Activated CD4-positive, alpha-beta T cell treated with anti-CD3 and anti-CD28 coated beads, Interleukin-10, Interleukin-2, amounts not matched to agents 100 ng/mL and 50 ng/mL, durations not matched to agents 16 hours and 8 hours (primary cell): ENCODE data around the gene PWP2.
A peak's percentile ranks its signal among the peaks of the same experiment; 100 is the strongest.
"Not testable (repeated sequence)": the region's sequence is repeated elsewhere in the genome, so short reads cannot be mapped to it uniquely, and the experiment has no call there.

Experiments
- DNase-seq: peaks from one replicate; pipeline ENCODE4 v3.0.0-alpha.2; 2020

PWP2 gene

DNA sequence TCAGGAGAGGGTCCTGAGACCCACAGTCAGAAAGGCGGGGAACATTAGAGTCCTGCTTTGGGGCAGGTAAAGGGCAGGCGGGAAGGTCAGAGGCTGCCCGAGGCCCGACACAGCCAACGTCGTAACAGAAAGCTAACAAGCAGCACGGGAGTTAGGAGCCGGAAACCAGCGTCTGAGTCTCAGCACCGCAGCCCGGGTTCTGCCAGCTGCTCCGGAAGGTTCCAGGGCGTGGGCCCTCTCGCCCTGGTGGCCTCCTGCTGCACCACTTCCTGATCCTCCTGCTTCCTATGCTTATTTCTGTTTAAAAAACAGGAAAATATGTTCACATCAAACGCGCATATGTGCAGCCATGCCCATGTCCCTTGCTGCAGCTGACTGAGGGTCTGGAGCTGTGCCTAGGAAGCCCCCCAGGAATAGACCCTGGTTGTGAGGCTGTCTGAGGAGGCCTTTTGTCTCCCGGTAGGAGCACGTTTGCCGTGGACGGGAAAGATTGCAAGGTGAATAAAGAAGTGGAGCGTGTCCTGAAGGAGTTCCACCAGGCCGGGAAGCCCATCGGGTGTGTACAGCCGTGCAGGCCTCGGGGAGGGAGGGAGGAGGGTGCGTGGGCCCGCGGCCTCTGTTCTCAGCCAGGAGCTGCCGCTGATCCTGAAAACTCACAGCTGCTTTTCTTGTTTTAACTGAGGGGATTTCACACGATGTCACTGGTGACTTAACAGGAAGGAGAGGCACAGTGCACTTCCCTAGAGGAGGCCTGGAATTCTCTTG lies 32.8 kb downstream of the PWP2 start:
- DNase-seq = peak; percentile 0

DNA sequence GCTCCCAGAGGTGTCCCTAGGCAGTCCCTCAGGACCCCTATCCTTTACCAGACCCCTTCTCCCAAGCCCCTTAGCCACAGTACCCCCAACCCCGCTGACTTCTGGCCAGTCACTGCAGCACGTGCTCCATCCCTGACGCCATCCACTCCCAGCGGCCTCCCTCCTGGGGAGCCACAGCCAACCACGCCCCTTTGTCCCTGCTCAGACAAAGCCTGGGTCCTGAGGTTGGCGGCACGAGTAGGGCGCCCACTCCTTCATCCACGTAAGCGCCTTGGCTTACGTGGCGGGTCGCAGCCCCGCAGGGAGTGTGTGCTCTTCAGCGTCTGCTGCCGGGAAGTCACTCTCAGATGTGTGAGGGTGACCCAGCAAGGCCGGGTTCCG lies 33.3 kb downstream of the PWP2 start:
- not testable (repeated sequence) for DNase-seq

DNA sequence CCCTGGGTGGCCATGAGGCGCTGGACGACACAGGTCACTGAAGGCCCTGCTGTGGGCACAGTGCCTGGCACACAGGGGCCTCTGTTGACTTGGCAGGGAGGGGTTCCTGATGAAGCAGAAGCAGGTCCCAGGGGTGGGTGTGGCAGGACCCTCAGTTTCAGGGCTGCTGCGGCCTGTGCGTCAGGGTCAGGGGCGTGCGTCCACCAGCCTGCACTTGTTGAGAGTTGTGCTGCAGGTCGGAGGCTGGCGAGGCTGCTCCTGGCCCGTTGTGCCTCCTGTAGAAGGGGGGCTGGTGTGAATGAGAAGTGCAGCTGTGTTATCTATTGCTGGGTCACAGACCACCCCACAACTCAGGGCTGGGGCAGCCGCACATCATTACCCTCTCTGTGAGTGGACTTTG lies 35.3 kb downstream of the PWP2 start:
- not testable (repeated sequence) for DNase-seq

DNA sequence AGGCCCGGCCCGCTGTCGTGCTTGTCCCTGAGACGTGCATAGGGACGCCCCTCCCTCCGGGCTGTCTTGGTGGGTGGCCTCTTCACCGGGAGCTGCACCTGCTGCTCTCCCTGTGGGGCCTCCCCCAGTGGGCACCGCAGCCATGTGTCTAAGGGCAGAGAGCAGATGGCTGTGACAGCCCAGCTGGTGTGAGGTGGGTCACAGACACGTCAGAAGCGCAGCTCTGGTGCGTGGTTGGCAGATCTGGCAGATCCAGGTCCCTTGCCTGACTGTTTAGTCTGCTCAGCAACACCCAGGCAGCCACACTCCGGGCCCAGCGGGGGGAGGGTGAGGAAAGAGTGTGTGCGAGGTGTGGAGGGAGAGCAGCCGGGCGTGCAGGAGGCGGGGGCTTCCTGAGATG lies 36.2 kb downstream of the PWP2 start:
- DNase-seq = not testable (repeated sequence)

DNA sequence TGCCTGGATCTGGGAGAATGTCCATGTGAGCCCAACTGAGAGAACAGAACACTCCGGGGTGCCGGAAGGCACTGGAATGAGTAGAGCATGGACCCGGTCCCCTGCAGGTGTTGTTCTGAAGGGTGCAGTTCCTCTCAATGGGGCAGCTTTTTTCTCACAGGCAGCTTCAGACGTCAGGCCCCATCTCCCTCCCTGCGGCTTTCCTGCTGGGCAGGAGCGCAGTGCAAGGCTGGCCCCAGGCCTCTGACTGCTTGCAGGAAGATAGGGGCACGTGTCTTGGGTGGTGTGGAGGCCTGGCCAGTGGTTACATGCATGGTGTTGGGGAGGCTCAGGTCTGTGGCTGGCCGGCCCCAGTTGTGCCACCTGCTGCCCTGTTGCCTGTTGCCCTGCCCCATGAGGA lies 36.8 kb downstream of the PWP2 start:
- not testable (repeated sequence) for DNase-seq

DNA sequence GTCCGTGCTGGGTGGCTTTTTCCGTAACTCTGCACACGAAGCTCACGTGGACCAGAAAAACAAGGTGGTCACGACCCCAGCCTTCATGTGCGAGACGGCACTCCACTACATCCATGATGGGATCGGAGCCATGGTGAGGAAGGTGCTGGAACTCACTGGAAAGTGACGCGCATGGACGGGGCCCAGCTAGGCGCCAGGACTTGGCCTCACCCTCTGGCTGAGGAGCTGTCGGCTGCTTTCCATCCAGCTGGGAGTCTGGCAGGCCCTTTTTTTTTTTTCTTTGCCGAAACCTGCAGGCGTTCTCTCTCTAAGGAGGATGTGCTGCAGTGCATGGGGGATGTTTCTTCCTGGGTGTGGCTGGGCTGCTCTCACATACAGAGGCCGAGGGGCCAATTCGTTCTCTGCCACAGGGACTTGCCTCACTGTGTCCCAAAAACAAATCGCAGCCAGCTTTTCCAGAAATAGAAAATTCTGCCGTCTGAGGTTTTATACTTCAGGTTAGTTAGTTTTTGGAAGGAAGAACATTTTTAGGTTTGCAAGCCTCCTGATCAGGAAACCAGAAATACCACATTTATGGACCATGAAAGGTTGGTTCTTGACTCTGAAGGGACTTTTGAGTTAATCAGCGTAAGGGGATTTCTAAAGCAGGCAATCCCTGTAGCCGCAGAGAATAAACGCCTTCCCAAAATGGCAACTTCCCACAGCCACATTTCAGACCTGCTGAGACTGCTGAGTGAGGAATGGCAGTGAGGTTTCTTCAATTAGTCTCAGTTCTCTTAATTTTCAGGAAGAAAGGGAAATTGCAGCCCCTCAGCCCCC lies 37.8 kb downstream of the PWP2 start:
- DNase-seq = not testable (repeated sequence)

DNA sequence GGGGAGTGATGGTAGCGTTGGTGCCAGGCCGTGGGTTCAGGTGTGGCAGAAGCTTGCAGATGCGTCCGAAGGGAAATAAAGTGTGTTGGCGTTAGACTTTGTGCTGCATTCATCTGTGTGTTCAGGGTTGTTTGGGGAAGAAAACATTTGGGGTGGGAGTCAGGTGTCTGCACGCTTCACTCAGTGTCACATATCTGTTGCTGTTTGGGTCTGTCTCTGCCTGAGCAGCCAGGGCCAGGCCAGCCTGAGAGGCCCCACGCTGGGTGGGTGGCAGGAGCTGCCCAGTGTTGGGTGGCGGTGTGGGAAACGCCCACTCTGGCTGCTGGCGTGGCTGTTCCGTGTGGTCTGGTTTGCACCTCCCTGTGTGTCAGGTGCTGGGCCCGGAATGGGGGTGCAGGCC lies 38.4 kb downstream of the PWP2 start:
- DNase-seq = not testable (repeated sequence)

DNA sequence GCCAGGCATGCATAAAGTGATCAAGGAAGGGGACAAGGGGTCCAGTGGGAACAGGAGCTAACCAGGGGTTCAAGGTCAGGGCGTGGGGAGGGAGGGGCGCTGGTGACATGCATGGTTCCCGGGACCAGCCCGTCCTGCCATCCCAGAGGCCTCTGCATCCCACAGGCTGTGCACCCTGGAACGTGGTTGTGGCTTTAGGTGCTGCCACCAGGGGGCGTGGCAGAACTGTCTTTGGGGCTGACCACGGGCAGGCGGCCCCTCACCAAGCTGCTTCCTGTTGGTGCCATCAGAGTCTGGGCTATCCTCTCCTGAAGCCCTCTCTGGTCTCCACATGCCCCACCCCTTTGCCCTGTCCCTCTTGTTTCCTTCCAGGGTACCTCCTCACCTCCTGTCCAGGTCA lies 39.9 kb downstream of the PWP2 start:
- not testable (repeated sequence) for DNase-seq

DNA sequence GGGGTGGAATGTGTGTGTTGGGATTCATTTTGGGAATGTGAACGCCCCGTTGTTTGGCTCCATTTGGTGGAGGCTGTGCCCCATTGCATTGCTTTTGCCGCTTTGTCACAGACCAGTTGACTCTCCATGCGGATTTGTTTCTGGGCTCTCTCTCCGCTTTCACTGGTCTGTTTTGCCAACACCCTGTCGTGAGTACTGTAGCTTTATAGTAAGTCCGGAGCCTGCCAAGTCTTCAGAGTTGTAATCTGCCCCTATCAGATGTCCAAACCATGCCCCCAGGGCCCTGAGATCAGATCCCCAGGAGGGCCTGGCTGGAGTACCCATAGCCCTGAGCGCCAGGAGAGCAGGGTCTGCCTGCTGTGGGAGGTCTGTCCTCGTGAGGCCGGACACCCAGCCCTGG lies 43.1 kb downstream of the PWP2 start:
- not testable (repeated sequence) for DNase-seq

DNA sequence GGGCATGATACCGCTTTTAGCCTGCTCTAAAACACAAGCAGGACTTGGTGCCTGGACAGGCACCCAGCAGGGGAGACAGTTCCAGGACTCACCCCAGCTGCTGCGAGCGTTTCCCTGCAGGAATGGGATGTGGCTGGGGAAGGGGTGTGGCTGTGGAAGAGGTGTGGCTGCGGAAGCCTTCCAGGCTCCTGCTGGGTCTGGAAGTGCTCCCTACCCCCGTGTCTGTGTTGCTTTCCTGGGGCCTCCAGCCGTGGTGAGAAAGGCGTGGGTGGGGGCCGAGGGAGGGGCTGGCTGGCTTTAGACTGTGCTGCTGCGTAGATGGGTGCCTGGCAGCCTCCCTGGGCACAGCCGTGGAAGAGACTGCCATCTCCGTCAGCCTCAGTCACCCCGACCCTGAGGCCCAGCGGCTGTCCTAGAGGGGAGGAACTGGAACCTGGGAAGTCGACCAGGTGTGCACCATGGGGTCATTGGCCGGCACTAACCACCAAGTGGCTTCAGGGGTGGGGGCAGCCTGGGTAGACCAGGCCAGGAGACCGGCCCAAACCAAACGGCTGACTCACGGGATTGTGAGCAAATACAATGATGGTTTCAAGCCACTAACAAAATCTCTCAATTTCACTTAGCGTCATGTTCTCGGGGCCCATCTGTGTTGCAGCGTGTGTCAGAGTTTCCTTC lies 46.2 kb downstream of the PWP2 start:
- not testable (repeated sequence) for DNase-seq

DNA sequence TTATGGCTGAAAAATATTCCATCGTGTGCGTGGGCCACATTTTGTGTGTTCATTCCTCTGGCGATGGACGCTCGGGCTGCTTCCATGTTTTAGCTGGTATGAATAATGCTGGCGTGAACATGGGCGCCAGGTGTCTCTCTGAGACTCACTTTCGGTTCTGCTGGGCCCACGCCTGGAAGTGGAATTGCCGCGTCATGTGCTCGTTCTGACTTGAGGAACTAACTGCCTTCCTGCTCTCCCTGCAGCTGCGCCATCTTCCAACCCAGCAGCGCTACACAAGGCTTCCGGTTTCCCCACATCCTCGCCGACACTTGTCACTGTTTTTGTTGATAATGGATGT lies 46.7 kb downstream of the PWP2 start:
- peak; percentile 51 for DNase-seq

DNA sequence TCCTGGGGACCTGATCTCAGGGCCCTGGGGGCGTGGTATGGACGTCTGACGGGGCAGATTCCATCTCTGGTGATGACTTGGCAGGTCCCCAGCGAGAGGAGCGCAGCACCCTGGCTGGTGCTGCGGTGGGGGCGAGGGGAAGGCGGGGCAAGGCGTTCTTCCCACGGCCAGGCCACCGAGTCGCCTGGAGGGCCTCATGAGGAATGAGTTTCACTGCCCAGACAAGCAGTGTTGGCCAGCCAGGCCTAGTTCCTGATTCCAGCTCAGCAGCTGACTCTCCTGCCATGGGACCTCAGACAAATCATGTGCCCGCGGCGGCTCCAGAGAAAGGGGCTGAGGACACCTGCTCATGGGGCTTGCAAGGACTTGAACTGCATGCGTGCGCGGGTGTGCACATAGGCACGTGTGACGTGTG lies 47.6 kb downstream of the PWP2 start:
- DNase-seq = not testable (repeated sequence)

DNA sequence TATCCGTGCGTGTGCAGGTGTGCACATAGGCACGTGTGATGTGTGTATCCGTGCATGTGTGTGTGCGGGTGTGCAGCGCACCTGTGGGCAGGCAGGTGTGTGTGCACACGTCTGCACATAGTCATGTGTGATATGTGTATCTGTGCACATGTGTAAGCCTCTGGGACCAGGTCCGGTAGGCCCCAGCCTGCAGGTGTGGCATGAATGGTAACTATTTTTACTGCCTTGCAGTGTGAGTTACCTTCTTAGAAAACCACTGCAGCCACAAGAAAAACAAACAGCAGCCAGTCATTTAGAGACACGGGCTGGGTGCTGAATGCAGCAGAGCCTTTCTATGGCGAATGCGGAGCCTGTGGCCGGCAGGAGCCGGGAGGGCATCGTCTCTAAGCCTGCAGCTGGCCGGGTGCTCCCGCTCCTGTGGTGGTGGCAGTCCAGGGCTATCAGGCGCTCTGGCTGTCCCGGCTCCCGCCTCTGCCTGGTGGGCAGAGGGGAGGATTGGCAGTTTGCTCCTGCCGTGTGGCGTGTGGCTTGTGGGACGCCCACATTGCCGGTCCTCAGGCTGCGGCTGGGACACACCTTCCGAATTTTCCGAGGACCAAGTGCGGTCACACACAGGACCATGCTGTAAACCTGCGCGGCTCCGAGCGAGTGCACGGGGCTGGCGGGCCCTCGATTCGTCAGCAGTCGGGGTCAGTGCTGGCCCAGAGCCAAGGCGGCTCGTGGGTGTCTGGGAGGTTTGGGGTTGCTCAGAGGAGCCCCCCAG lies 48.2 kb downstream of the PWP2 start:
- not testable (repeated sequence) for DNase-seq

DNA sequence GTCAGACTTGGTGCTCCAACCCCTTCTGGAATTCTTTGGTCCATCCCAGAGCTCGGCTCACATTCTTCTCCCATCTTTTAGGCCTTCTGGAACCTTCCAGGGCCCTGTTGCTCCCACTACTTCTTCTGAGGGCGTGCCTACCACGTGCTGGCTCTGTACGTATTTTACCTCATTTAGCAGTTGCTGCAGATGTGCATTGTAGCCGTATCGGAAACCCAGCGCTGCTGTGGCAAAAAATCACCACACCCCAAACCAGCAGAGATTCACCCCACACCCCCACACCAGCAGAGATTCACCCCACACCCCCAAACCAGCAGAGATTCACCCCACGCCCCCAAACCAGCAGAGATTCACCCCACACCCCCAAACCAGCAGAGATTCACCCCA lies 48.8 kb downstream of the PWP2 start:
- not testable (repeated sequence) for DNase-seq

DNA sequence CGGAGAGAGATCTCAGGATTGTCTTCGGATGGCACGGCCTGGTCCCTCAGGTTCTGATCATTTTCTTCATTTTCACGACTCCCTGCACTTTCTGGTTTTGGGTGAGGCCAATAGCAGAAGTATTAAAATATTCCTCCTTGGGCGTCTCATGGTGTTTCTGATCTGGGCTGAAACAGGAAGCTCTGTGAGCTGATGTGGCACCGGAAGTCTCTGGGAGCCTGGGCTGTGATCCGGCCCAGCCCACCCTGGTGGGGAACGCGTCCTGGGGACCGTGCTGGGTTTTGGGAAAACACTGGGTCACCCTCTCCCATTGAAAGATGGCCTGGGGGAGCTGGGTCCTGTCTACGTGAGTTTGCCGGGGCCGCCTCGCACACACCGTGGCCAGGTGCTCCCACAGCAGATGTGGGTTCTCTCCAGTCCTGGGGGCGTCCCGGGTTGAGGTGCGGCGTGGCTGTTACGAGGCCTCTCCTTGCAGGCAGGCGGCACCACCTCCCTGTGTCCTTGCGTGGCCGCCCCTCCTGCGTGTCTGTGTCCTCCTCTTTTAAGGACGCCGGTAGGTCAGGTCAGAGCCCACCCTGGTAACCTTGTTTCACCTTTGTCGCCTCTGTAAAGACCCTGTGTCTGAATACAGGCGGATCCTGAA lies 50.4 kb downstream of the PWP2 start:
- DNase-seq = not testable (repeated sequence)

DNA sequence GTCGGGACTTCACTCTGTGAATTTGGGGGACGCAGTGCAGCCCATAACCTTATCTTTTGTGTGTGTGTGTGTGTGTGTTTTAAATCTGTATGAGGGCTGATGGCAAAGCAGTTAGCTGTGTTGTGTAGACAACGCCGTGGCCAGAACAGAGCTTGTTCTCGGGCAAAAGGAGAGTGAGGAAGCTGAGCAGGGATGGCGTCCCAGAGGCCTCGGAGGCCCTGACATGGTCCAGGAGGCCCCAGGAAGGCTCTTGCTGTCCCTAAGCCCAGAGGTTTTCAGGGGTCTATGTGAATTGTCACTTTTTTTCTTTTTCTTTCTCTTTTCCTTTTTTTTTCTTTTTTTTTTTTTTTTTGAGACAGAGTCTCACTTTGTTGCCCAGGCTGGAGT lies 50.9 kb downstream of the PWP2 start:
- DNase-seq = not testable (repeated sequence)

DNA sequence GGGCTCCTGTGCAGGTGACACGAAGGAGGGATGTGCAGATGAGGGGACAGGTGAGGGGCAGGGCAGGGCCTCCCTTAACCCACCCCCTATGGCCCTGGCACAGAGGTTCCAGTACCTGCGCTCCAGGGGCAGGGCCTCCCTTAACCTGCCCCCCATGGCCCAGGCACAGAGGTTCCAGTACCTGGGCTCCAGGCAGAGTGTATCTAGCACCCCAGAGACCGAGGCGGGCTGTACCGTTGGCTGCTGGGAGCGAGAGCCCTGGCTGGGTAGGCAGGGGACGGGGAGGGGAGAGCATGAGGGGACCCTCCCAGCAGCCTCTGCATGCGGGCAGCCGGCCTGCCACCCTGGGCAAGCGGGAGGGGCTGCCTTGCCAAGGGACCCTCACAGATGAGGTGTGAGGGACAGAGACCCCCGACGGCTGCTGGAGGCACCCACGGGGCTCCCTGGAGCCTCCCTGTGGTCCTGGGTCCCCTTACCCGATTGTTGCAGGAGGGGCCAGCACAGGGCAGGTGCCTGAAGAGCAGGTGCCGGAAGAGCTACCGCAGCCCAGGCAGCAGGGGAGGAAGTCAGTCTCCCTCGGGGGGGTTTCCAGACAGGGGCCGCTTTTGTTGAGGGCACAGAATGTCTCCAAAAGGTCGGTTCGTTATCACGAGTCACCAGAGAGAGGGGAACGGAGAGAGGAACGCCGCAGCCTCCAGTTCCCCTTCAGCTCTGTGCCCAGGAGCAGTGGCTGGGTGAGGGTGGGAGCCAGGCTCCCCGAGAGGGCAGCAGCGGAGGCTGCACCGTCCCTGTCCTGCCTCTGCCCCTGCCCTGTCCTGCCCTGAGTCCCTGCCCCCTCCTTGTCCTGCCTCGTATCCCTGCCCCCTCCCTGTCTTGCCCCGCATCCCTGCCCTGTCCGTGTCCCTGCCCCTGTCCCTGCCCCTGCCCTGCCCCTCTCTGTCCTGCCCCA lies 52.4 kb downstream of the PWP2 start:
- not testable (repeated sequence) for DNase-seq

DNA sequence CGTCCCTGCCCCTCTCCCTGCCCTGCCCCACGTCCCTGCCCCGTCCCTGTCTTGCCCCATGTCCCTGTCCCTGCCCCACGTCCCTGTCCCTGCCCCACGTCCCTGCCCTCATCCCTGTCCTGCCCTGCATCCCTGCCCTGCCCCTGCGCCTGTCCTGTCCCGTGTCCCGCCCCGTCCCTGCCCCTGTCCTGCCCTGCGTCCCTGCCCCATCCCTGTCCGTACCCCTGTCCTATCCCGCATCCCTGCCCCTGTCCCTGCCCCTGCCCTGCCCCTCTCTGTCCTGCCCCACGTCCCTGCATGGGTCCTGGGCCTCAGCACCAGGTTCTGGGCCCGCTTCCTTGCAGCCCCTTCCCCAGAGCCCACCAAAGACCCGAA lies 53.1 kb downstream of the PWP2 start:
- DNase-seq = not testable (repeated sequence)

DNA sequence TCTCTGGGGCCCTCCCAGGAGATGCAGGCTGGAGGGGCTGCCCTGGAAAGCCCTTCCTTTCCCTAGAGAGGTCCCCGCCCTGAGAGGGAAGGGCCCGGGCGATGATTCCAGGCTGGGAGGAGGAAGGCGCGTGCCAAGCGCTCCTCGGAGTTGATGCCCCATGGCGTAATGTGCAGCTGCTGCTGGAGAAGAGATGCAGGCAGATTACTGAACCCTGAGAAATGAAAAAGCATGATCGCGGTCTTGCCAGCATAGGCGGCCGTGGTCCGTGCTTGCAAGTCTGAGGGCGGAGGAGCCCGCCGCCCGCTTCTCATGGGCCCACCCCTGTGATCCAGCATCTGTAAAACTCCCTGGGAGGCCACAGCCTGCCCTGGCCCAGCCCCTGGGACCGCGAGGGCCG lies 53.6 kb downstream of the PWP2 start:
- DNase-seq = not testable (repeated sequence)

DNA sequence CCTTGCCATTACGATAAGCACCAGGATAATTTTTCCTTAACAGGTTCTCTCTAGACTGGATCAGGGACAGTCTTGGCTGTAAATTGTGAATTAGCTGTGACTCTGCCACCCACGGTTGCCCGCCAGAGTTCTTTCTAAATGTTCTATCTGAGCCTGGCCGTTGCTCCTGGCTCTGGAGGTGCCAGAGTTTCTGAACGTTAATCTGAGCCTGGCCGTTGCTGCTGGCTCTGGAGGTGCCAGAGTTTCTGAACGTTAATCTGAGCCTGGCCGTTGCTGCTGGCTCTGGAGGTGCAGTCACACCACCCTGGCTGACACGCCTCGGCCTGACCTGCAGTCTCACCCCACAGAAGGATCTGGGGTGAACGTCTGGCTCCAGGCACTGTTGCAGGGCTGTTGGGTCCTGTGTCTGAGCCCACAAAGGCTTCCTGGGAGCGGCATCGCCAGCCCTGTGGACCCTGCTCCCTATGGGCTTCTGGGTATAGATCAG lies 56.0 kb downstream of the PWP2 start:
- DNase-seq = not testable (repeated sequence)

DNA sequence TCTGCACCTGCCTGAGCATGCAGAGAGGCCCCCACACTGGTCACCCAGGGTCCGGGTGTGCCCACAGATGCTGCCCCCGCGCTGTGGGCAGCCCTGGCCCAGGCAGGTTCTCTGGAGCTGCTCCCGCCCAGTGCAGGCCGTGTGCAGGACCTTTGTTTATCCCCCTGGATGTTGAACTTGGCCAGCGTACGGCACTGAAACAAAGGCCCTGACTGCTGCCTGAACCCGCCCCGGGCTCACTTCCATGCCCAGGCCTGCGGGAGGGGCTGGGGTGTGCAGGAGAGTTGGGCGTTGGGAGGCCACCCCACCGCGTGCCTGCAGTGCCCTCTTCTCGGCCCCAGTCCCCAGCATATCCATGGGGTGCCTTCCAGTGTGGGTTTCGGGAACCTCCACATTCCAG lies 58.7 kb downstream of the PWP2 start:
- not testable (repeated sequence) for DNase-seq
